DOHH2 (cell line): Measurements from ENCODE around the gene SPATA7.

Experiments used
- H3F3A ChIP-seq: fragments of 200-600 bp; sonication (generic), shearing (Covaris generic); 2 replicates; pipeline ENCODE4 v1.6.0; 2016; ENCODE audit warnings: antibody characterized with exemption, mild to moderate bottlenecking; ENCODE audit not compliant: control insufficient read depth, insufficient read depth
- H3K27ac ChIP-seq: fragments of 200-600 bp; sonication (generic); 2 replicates; pipeline ENCODE4 v1.5.1; 2014; ENCODE audit warnings: low read depth, mild to moderate bottlenecking, low read length, moderate library complexity
- H3K27me3 ChIP-seq: fragments of 200-600 bp; sonication (generic); 2 replicates; pipeline ENCODE4 v1.6.1; 2014; ENCODE audit warnings: mild to moderate bottlenecking, low read length, mixed read lengths; ENCODE audit not compliant: control insufficient read depth
- H3K36me3 ChIP-seq: fragments of 200-600 bp; sonication (generic); 2 replicates; pipeline ENCODE4 v1.6.1; 2014; ENCODE audit warnings: mild to moderate bottlenecking, low read length, moderate library complexity, mixed read lengths; ENCODE audit not compliant: control insufficient read depth
- H3K4me1 ChIP-seq: fragments of 200-600 bp; sonication (generic); 2 replicates; pipeline ENCODE4 v1.6.1; 2014; ENCODE audit warnings: mild to moderate bottlenecking, low read length, mixed read lengths; ENCODE audit not compliant: control insufficient read depth
- H3K4me2 ChIP-seq: fragments of 200-600 bp; sonication (generic); 2 replicates; pipeline ENCODE4 v1.6.0; 2014; ENCODE audit warnings: mild to moderate bottlenecking, low read length, moderate library complexity
- H3K4me3 ChIP-seq: fragments of 200-600 bp; sonication (generic); 2 replicates; pipeline ENCODE4 v1.5.1; 2014; ENCODE audit warnings: mild to moderate bottlenecking, low read length, mixed read lengths
- H3K79me2 ChIP-seq: fragments of 200-600 bp; sonication (generic); 2 replicates; pipeline ENCODE4 v1.6.1; 2014; ENCODE audit warnings: mild to moderate bottlenecking, low read length, mixed read lengths; ENCODE audit not compliant: control insufficient read depth
- H3K9me2 ChIP-seq: fragments of 200-600 bp; sonication (generic); replicated peaks from 2 replicates; pipeline ENCODE4 v1.6.1; 2014; ENCODE audit warnings: mild to moderate bottlenecking, low read length, mixed read lengths; ENCODE audit not compliant: control insufficient read depth
- H3K9me3 ChIP-seq: fragments of 200-600 bp; sonication (generic); 2 replicates; pipeline ENCODE4 v1.6.1; 2014; ENCODE audit warnings: antibody characterized with exemption, low read length, mixed read lengths; ENCODE audit not compliant: control insufficient read depth, insufficient read depth
- H4K20me1 ChIP-seq: fragments of 200-600 bp; sonication (generic); 2 replicates; pipeline ENCODE4 v1.6.0; 2014; ENCODE audit warnings: low read depth, mild to moderate bottlenecking, antibody characterized with exemption, low read length, moderate library complexity; ENCODE audit not compliant: control insufficient read depth, insufficient read depth
- CTCF ChIP-seq: fragments of 200-600 bp; sonication (generic); IDR thresholded peaks from one replicate; pipeline ENCODE4 v1.5.1; 2014; ENCODE audit warnings: antibody characterized with exemption, mild to moderate bottlenecking, low read depth, low read length; ENCODE audit not compliant: poor library complexity, severe bottlenecking
- EZH2phosphoT487 ChIP-seq: fragments of 200-600 bp; sonication (generic); IDR thresholded peaks from 2 replicates; pipeline ENCODE4 v1.6.1; 2017; ENCODE audit warnings: borderline replicate concordance, mild to moderate bottlenecking, antibody characterized with exemption, low read length, moderate library complexity, mixed read lengths

The SPATA7 gene

GRCh38 chr14:88364710-88365413 is 20.6 kb upstream of the SPATA7 start:
- Histone ChIP-seq H3K27ac (no peak overlapping the region), H3K79me2 (no peaks in the 10 kb centered on the region), H3K4me2 (no peak overlapping the region), H3K4me1 (no peaks in the 10 kb centered on the region), H3K27me3 (no peaks in the 10 kb centered on the region), H4K20me1 (no peaks in the 10 kb centered on the region), H3K36me3 (no peaks in the 10 kb centered on the region), H3K9me2 (no peaks in the 10 kb centered on the region), H3K9me3 (no peaks in the 10 kb centered on the region), H3F3A (no peaks in the 10 kb centered on the region), H3K4me3 (no peak overlapping the region)
- TF ChIP-seq CTCF (no peak), EZH2phosphoT487 (no peak)

- Histone ChIP-seq H3K9me2 (no peaks in the 10 kb centered on the region), H3K27me3 (no peaks in the 10 kb centered on the region), H3K9me3 (no peaks in the 10 kb centered on the region)
These were observed 16.0 kb upstream of the SPATA7 start for GRCh38 chr14:88369496-88369895.

GRCh38 chr14:88379706-88380343 is 5.6 kb upstream of the SPATA7 start:
- Histone ChIP-seq H4K20me1 (no peaks in the 10 kb centered on the region), H3K36me3 (no peaks in the 10 kb centered on the region), H3K27ac (no peak overlapping the region), H3K79me2 (no peaks in the 10 kb centered on the region), H3K9me2 (no peaks in the 10 kb centered on the region), H3F3A (no peaks in the 10 kb centered on the region), H3K27me3 (no peaks in the 10 kb centered on the region), H3K4me3 (no peak overlapping the region), H3K4me2 (no peak overlapping the region), H3K4me1 (peaks cover 5% of the 10 kb centered on the region), H3K9me3 (no peaks in the 10 kb centered on the region)
- TF ChIP-seq EZH2phosphoT487: no peak
- no peak for TF ChIP-seq CTCF

More at GRCh38 chr14:88369496-88369895, 16.0 kb upstream of the SPATA7 start:
- Histone ChIP-seq H3K79me2 (no peaks in the 10 kb centered on the region), H3K4me2 (no peak overlapping the region), H3K36me3 (no peaks in the 10 kb centered on the region), H3K4me3 (no peak overlapping the region), H3K27ac (no peak overlapping the region), H4K20me1 (no peaks in the 10 kb centered on the region), H3K4me1 (no peaks in the 10 kb centered on the region), H3F3A (no peaks in the 10 kb centered on the region)
- TF ChIP-seq CTCF: no peak
- TF ChIP-seq EZH2phosphoT487: no peak
